Measurements from ENCODE around the gene HRH1.
A peak's percentile ranks its signal among the peaks of the same experiment; 100 is the strongest.

Gene HRH1

DNA sequence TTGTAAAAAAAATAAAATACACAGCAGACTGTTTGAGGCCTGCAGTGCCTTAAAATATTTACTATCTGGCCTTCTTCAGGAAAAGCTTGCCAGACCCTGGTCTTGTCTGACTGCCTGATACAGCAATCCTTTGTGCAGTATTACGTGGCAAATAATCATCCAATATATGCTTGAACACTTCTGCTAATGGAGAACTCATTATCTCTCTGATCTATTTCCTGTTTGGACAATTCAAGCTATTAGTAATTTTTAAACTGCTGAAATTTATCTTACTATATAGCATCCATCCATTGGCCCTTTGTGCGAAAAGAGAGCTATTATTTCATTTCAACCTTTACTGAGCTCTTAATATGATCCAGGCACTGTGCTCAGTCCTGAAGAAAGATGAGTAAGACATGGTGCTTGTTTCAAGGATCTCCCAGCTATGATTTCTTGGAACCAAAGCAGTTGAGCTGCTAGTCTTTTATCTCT lies 133.8 kb downstream of the HRH1 start:
- POLR2A ChIA-PET, result interaction anchor here (1.6 to 2.5 kb wide), 2 partner anchors 10 to 15 kb away, joined by 4 to 35 read pairs; partner anchors contain the start of gene ATG7
- 0 out of 2 replicates have a peak overlapping the region, but pooled peaks have one; percentile 58 for H3K27ac ChIP-seq (ENCODE audit: extremely low read depth, low read depth, low read length)

DNA sequence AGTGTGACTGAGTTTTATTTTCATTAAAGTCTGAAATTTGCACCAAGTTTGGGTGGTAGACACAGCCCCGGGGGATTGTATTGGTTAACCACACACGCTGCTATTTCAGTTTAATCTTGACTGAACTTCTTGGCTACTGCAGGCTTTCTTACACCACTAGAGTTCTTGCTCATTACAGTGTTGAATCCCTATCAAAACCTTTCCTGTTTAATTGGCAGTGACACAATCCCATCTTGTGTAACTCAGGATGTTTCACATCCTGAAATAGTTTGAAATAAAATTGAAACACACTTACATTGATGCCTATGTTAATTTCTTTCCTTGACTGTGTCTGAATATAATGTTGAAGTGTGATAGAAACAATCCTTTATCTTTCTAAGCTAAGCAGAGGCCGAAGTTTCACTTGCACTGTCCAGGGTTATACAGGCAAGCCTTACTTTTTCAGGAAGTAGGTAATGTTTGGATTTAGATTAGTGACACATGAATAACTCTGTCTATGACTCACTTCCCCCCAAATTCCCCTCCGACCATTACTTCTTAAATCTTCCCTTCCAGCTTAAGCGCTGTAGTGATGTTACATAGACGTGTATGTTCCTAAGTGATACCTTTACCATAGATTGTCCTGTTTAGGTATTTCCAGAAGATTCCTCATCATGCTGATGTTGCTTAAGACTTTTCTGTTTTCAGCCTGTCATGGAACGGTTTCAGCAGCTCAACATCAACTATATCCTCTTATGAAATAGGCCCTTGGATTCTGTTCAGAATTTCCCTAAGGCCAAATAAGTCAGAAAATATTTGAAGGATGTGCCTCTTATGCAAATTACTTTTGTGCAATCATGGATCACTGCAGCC lies 134.7 kb downstream of the HRH1 start:
- POLR2A ChIA-PET, result interaction anchor here (1.6 to 2.5 kb wide), 2 partner anchors 11 to 16 kb away, joined by 4 to 35 read pairs; partner anchors contain the start of gene ATG7
- Histone ChIP-seq H3K36me3 (ENCODE audit: control insufficient read depth in 2 of 2, insufficient read depth in 1 of 2, low read length in 2 of 2) (peaks cover 0 to 3% of the 10 kb centered on the region in 2 experiments; a peak in 1 of 3 replicates), H3K9me3 (ENCODE audit: control insufficient read depth, insufficient read depth, low read depth, low read length) (no peaks in the 10 kb centered on the region), H3K4me1 (ENCODE audit: control insufficient read depth, insufficient read depth, low read length) (peaks cover 16% of the 10 kb centered on the region; the same call in 1 of the 2 replicates), H3K4me3 (ENCODE audit: low read depth, low read length) (no peak overlapping the region), H3K27ac (ENCODE audit: extremely low read depth, low read depth, low read length) (peak overlapping the region; percentile 58)
- CTCF ChIA-PET, result interaction anchor here (1.0 to 1.4 kb wide), 2 partner anchors 46 to 52 kb away, joined by 3 read pairs; no protein-coding TSS in a partner anchor
- no peak for TF ChIP-seq ZNF24 (tag by site-specific recombination; IDR thresholded peaks at IDR 0.05)
- TF ChIP-seq SP7 (tag by site-specific recombination; IDR thresholded peaks at IDR 0.05), result peak; percentile 24; the same call in 1 of the 2 replicates
- TF ChIP-seq ZNF837 (tag by site-specific recombination; IDR thresholded peaks at IDR 0.05), result no peak
- TF ChIP-seq, protein P1, sequence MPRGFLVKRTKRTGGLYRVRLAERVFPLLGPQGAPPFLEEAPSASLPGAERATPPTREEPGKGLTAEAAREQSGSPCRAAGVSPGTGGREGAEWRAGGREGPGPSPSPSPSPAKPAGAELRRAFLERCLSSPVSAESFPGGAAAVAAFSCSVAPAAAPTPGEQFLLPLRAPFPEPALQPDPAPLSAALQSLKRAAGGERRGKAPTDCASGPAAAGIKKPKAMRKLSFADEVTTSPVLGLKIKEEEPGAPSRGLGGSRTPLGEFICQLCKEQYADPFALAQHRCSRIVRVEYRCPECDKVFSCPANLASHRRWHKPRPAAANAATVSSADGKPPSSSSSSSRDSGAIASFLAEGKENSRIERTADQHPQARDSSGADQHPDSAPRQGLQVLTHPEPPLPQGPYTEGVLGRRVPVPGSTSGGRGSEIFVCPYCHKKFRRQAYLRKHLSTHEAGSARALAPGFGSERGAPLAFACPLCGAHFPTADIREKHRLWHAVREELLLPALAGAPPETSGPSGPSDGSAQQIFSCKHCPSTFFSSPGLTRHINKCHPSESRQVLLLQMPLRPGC (tag by site-specific recombination; IDR thresholded peaks at IDR 0.05), result no peak
- TF ChIP-seq, protein P2, sequence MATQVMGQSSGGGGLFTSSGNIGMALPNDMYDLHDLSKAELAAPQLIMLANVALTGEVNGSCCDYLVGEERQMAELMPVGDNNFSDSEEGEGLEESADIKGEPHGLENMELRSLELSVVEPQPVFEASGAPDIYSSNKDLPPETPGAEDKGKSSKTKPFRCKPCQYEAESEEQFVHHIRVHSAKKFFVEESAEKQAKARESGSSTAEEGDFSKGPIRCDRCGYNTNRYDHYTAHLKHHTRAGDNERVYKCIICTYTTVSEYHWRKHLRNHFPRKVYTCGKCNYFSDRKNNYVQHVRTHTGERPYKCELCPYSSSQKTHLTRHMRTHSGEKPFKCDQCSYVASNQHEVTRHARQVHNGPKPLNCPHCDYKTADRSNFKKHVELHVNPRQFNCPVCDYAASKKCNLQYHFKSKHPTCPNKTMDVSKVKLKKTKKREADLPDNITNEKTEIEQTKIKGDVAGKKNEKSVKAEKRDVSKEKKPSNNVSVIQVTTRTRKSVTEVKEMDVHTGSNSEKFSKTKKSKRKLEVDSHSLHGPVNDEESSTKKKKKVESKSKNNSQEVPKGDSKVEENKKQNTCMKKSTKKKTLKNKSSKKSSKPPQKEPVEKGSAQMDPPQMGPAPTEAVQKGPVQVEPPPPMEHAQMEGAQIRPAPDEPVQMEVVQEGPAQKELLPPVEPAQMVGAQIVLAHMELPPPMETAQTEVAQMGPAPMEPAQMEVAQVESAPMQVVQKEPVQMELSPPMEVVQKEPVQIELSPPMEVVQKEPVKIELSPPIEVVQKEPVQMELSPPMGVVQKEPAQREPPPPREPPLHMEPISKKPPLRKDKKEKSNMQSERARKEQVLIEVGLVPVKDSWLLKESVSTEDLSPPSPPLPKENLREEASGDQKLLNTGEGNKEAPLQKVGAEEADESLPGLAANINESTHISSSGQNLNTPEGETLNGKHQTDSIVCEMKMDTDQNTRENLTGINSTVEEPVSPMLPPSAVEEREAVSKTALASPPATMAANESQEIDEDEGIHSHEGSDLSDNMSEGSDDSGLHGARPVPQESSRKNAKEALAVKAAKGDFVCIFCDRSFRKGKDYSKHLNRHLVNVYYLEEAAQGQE (tag by site-specific recombination; IDR thresholded peaks at IDR 0.05), result peak; percentile 35; the same call in 1 of the 2 replicates
- TF ChIP-seq YY2 (tag by site-specific recombination; IDR thresholded peaks at IDR 0.05), result no peak
- no peak for TF ChIP-seq ZNF239 (tag by site-specific recombination; IDR thresholded peaks at IDR 0.05)
- TF ChIP-seq ZSCAN30 (tag by site-specific recombination; IDR thresholded peaks at IDR 0.05), result no peak
- no peak for TF ChIP-seq ZNF175 (tag by site-specific recombination; IDR thresholded peaks at IDR 0.05)
- TF ChIP-seq ZBTB21 (tag by site-specific recombination; IDR thresholded peaks at IDR 0.05), result 0 out of 2 replicates have a peak, but pooled peaks have one; percentile 34
- peak; percentile 70 for TF ChIP-seq ZNF629 (tag by site-specific recombination; IDR thresholded peaks at IDR 0.05)
- TF ChIP-seq, protein P3, sequence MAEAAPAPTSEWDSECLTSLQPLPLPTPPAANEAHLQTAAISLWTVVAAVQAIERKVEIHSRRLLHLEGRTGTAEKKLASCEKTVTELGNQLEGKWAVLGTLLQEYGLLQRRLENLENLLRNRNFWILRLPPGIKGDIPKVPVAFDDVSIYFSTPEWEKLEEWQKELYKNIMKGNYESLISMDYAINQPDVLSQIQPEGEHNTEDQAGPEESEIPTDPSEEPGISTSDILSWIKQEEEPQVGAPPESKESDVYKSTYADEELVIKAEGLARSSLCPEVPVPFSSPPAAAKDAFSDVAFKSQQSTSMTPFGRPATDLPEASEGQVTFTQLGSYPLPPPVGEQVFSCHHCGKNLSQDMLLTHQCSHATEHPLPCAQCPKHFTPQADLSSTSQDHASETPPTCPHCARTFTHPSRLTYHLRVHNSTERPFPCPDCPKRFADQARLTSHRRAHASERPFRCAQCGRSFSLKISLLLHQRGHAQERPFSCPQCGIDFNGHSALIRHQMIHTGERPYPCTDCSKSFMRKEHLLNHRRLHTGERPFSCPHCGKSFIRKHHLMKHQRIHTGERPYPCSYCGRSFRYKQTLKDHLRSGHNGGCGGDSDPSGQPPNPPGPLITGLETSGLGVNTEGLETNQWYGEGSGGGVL (tag by site-specific recombination; IDR thresholded peaks at IDR 0.05), result peak; percentile 72
- peak; percentile 53; the same call in 1 of the 2 replicates for TF ChIP-seq OSR2 (tag by site-specific recombination; IDR thresholded peaks at IDR 0.05)
- TF ChIP-seq ZNF623 (tag by site-specific recombination; IDR thresholded peaks at IDR 0.05), result no peak
- no peak for TF ChIP-seq ZNF146 (tag by site-specific recombination; IDR thresholded peaks at IDR 0.05)
- TF ChIP-seq, protein P4, sequence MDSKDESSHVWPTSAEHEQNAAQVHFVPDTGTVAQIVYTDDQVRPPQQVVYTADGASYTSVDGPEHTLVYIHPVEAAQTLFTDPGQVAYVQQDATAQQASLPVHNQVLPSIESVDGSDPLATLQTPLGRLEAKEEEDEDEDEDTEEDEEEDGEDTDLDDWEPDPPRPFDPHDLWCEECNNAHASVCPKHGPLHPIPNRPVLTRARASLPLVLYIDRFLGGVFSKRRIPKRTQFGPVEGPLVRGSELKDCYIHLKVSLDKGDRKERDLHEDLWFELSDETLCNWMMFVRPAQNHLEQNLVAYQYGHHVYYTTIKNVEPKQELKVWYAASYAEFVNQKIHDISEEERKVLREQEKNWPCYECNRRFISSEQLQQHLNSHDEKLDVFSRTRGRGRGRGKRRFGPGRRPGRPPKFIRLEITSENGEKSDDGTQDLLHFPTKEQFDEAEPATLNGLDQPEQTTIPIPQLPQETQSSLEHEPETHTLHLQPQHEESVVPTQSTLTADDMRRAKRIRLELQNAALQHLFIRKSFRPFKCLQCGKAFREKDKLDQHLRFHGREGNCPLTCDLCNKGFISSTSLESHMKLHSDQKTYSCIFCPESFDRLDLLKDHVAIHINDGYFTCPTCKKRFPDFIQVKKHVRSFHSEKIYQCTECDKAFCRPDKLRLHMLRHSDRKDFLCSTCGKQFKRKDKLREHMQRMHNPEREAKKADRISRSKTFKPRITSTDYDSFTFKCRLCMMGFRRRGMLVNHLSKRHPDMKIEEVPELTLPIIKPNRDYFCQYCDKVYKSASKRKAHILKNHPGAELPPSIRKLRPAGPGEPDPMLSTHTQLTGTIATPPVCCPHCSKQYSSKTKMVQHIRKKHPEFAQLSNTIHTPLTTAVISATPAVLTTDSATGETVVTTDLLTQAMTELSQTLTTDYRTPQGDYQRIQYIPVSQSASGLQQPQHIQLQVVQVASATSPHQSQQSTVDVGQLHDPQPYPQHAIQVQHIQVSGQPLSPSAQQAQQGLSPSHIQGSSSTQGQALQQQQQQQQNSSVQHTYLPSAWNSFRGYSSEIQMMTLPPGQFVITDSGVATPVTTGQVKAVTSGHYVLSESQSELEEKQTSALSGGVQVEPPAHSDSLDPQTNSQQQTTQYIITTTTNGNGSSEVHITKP (tag by site-specific recombination; IDR thresholded peaks at IDR 0.05), result peak; percentile 51
- 0 out of 2 replicates have a peak, but pooled peaks have one; percentile 20 for TF ChIP-seq ZNF366 (tag by site-specific recombination; conservative IDR thresholded peaks at IDR 0.05)
- peak; percentile 82 for TF ChIP-seq ZNF600 (tag by site-specific recombination; IDR thresholded peaks at IDR 0.05)
- TF ChIP-seq ZNF558 (tag by site-specific recombination; IDR thresholded peaks at IDR 0.05), result 0 out of 2 replicates have a peak, but pooled peaks have one; percentile 23

More for the DNA sequence above, 133.8 kb downstream of the HRH1 start:
- Histone ChIP-seq H3K4me3 (ENCODE audit: low read depth, low read length) (no peak overlapping the region), H3K9me3 (ENCODE audit: control insufficient read depth, insufficient read depth, low read depth, low read length) (no peaks in the 10 kb centered on the region), H3K36me3 (ENCODE audit: control insufficient read depth in 2 of 2, insufficient read depth in 1 of 2, low read length in 2 of 2) (peaks cover 6 to 7% of the 10 kb centered on the region in 2 experiments; a peak in 2 of 3 replicates), H3K4me1 (ENCODE audit: control insufficient read depth, insufficient read depth, low read length) (peaks cover 16% of the 10 kb centered on the region; the same call in 1 of the 2 replicates)
- CTCF ChIA-PET, result interaction anchor here (1.4 kb wide), 1 partner anchor 51 kb away, joined by 3 read pairs; no protein-coding TSS in a partner anchor
- TF ChIP-seq HOXA7 (CRISPR knock-in tag; IDR thresholded peaks at IDR 0.05; ENCODE audit: borderline replicate concordance) (no peak), HOXD13 (CRISPR knock-in tag; IDR thresholded peaks at IDR 0.05; ENCODE audit: borderline replicate concordance) (no peak)

Data from HEK293 (cell line).